ENCODE data around the gene NUDT2.

- TF ChIP-seq CTCF (IDR thresholded peaks at IDR 0.05): no peak
- TF ChIP-seq POLR2A (IDR thresholded peaks at IDR 0.05): no peak
- TF ChIP-seq EP300 (IDR thresholded peaks at IDR 0.05; ENCODE audit: low read depth): no peak
Measured at GRCh38 chr9:34282096-34282495, 47.3 kb upstream of the NUDT2 start.

Measured in transverse colon (tissue), 3 donors.